Parathyroid adenoma (tissue), 2 donors: ENCODE measurements around the gene PDE4D.

ENCODE experiments used
- H2AFZ ChIP-seq: fragments of 300-600 bp; sonication (generic); one replicate; pipeline ENCODE4 v1.7.0; 2017; ENCODE audit warnings: antibody characterized with exemption, mild to moderate bottlenecking
- H3K27ac ChIP-seq: fragments of 300-600 bp; sonication (generic); one replicate; pipeline ENCODE4 v1.7.0; 2017
- H3K27me3 ChIP-seq: fragments of 300-600 bp; sonication (generic); one replicate; pipeline ENCODE4 v1.7.0; 2017; ENCODE audit warnings: low read length; ENCODE audit not compliant: control insufficient read depth, insufficient read depth
- H3K36me3 ChIP-seq: fragments of 300-600 bp; sonication (generic); one replicate; pipeline ENCODE4 v1.7.0; 2017; ENCODE audit warnings: low read length; ENCODE audit not compliant: control insufficient read depth, insufficient read depth
- H3K4me1 ChIP-seq: fragments of 300-600 bp; sonication (generic); one replicate; pipeline ENCODE4 v1.7.0; 2017; ENCODE audit warnings: control low read depth
- H3K4me2 ChIP-seq: fragments of 300-600 bp; sonication (generic); one replicate; pipeline ENCODE4 v1.7.0; 2017; ENCODE audit warnings: low read length
- H3K4me3 ChIP-seq: fragments of 300-600 bp; sonication (generic); one replicate; pipeline ENCODE4 v1.7.0; 2017; ENCODE audit warnings: low read depth, low read length
- H3K79me2 ChIP-seq: fragments of 300-600 bp; sonication (generic); one replicate; pipeline ENCODE4 v1.7.0; 2017; ENCODE audit warnings: control low read depth
- H3K9ac ChIP-seq: fragments of 300-600 bp; sonication (generic); one replicate; pipeline ENCODE4 v1.7.0; 2017; ENCODE audit warnings: mild to moderate bottlenecking
- H3K9me3 ChIP-seq: fragments of 300-600 bp; sonication (generic); one replicate; pipeline ENCODE4 v1.7.0; 2017; ENCODE audit warnings: low read length; ENCODE audit not compliant: control insufficient read depth
- CTCF ChIP-seq: fragments of 300-600 bp; sonication (generic); IDR thresholded peaks from one replicate; pipeline ENCODE4 v1.7.0; 2017; ENCODE audit warnings: antibody characterized with exemption, mild to moderate bottlenecking
- donor health status: primary hyperparathyroidism.

PDE4D gene

DNA sequence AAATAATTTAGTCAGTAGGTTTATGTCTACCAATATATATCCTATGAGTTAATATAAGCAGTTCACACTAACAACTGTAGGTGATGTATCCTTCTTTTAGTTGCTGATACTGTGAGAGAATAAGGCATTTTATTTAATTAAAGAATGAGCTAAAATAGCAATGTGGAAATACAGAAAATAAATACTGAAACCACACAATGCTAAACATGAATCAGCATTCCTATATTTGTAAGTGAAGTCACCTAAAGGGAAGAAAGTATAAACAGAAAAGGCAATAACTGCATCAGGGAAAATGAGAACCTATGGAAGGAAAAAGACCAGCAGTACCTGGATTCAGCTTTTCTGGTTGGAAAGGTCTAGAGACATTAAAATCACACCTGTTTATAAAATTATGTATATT, 336.0 kb downstream of the PDE4D start:
- Histone ChIP-seq H3K27me3 (no peaks in the 10 kb centered on the region), H3K4me1 (peaks cover 2% of the 10 kb centered on the region), H3K9me3 (no peaks in the 10 kb centered on the region), H2AFZ (no peak overlapping the region), H3K79me2 (peaks cover 5% of the 10 kb centered on the region), H3K36me3 (no peaks in the 10 kb centered on the region), H3K4me3 (no peak overlapping the region), H3K4me2 (no peak overlapping the region), H3K9ac (no peak overlapping the region), H3K27ac (no peak overlapping the region)
- no peak for TF ChIP-seq CTCF

DNA sequence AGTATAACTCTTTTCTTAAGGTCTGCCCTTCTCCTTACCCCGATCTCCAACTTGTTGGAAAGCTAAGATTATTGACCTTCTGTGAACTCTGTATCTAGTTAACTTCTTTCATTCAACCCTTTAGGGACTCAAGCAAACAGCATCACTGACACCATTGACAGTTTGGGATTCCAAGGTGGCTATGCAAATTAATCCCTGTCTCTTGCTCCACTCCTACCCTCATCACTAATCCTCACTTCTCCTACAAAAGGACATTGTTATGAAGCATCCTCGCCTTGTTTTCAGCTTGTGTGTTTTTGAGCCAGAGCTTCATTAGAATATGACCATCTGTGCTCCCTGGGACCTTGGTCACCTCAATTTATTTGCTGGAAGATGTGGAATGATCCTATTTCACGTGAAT, 337.9 kb downstream of the PDE4D start:
- Histone ChIP-seq H3K9me3 (no peaks in the 10 kb centered on the region), H3K27ac (no peak overlapping the region), H3K36me3 (no peaks in the 10 kb centered on the region), H3K9ac (no peak overlapping the region), H3K4me1 (no peaks in the 10 kb centered on the region), H2AFZ (no peak overlapping the region), H3K4me2 (no peak overlapping the region), H3K79me2 (peaks cover 5% of the 10 kb centered on the region), H3K4me3 (no peak overlapping the region), H3K27me3 (no peaks in the 10 kb centered on the region)
- TF ChIP-seq CTCF, result no peak

- H3K27me3 ChIP-seq, result no peaks in the 10 kb centered on the region
- H3K4me1 ChIP-seq, result no peaks in the 10 kb centered on the region
- no peaks in the 10 kb centered on the region for H3K9me3 ChIP-seq
- TF ChIP-seq CTCF, result no peak
- H2AFZ ChIP-seq, result no peak overlapping the region
- no peaks in the 10 kb centered on the region for H3K36me3 ChIP-seq
- H3K79me2 ChIP-seq, result no peaks in the 10 kb centered on the region
- H3K4me2 ChIP-seq, result no peak overlapping the region
- H3K27ac ChIP-seq, result no peak overlapping the region
- no peak overlapping the region for H3K9ac ChIP-seq
- no peak overlapping the region for H3K4me3 ChIP-seq
Measured at GRCh38 chr5:59554501-59554900, 339.0 kb downstream of the PDE4D start.

GRCh38 chr5:59553992-59554391, 339.5 kb downstream of the PDE4D start:
- H2AFZ ChIP-seq, result no peak overlapping the region
- H3K27me3 ChIP-seq, result no peaks in the 10 kb centered on the region
- no peak for TF ChIP-seq CTCF
- no peak overlapping the region for H3K4me3 ChIP-seq
- no peak overlapping the region for H3K9ac ChIP-seq
- H3K27ac ChIP-seq, result no peak overlapping the region
- H3K4me2 ChIP-seq, result no peak overlapping the region
- no peaks in the 10 kb centered on the region for H3K36me3 ChIP-seq
- H3K9me3 ChIP-seq, result no peaks in the 10 kb centered on the region
- H3K4me1 ChIP-seq, result no peaks in the 10 kb centered on the region
- no peaks in the 10 kb centered on the region for H3K79me2 ChIP-seq

GRCh38 chr5:59548807-59549357, 344.6 kb downstream of the PDE4D start:
- Histone ChIP-seq H3K27ac (no peak overlapping the region), H2AFZ (no peak overlapping the region)

More at GRCh38 chr5:59548807-59549357, 344.6 kb downstream of the PDE4D start:
- Histone ChIP-seq H3K9ac (no peak overlapping the region), H3K4me3 (no peak overlapping the region), H3K4me2 (no peak overlapping the region), H3K79me2 (no peaks in the 10 kb centered on the region), H3K9me3 (no peaks in the 10 kb centered on the region), H3K27me3 (no peaks in the 10 kb centered on the region), H3K4me1 (peaks cover 2% of the 10 kb centered on the region), H3K36me3 (no peaks in the 10 kb centered on the region)
- no peak for TF ChIP-seq CTCF
